Measurements from ENCODE around the gene HMCES.

GRCh38 chr3:129333891-129334290 lies 55.2 kb downstream of the HMCES start:
- TF ChIP-seq PATZ1 (CRISPR knock-in tag; IDR thresholded peaks at IDR 0.05; ENCODE audit: borderline replicate concordance) (no peak), CSDC2 (CRISPR knock-in tag; IDR thresholded peaks at IDR 0.05) (no peak), PPARA (CRISPR knock-in tag; IDR thresholded peaks at IDR 0.05; ENCODE audit: borderline replicate concordance) (no peak)

Measured in SK-N-SH treated with all-trans-retinoic acid at 6 μM for 48 hours (cell line).